COLO829 (cell line): ENCODE results near the gene PAX5.
"Not testable (repeated sequence)": the region's sequence is repeated elsewhere in the genome, so short reads cannot be mapped to it uniquely, and the experiment has no call there.

Experiments used
- DNase-seq: peaks from one replicate; pipeline ENCODE4 v3.0.0; 2012; ENCODE audit warnings: low spot score

PAX5 gene

DNA sequence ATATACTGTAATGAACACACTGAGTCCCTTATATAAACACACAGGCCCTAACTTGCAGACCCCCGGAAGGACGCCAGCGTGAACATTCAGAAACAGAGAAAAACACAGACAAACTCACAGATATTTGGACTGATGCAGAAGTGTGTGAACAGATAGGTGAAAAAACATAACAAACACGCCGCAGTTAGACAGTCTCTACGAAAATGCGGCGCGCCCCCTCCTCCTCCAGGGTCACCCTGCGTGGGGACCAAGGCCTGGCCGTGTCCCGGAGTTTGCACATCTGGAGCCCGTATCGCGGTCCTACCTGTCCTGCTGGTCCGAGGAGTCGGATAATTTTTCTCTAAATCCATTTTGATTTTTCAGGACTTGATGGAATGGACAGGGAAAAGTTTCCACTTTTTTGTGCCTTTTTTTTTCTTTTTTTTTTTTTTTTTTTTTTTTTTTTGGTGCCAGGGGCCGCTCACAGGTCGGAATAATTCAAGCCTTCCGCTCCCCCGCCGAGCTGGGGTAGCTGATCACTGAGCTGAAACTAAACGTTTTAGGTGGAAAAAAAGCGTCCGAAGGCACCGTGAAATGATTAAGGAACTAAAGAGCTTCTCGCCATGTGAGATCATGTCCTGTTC is at the start of gene PAX5:
TSS of gene PAX5 (minus strand) at position 587 of the 623 bp plus-strand sequence. CDS start at position 350, 237 bp downstream.
- no peak for DNase-seq

DNA sequence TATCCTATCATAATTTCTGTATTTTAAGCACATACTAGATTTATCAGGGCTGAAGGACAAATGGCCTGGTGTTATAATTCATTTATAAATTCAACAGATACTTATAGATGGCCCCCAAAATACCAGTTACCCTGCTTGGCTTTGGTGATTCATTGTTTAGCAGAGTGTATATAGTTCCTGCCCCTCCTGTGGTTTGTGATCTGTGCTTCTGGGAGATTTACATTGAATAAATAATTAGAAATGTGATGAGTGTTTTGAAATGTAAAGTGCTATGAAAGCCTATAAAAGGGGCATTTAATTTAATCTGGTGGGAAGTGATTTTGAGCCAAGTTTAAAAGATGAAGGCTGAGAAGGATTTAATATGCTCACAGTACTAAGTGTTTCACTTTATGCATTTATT is 49.6 kb upstream of the PAX5 start:
- DNase-seq: no peak

DNA sequence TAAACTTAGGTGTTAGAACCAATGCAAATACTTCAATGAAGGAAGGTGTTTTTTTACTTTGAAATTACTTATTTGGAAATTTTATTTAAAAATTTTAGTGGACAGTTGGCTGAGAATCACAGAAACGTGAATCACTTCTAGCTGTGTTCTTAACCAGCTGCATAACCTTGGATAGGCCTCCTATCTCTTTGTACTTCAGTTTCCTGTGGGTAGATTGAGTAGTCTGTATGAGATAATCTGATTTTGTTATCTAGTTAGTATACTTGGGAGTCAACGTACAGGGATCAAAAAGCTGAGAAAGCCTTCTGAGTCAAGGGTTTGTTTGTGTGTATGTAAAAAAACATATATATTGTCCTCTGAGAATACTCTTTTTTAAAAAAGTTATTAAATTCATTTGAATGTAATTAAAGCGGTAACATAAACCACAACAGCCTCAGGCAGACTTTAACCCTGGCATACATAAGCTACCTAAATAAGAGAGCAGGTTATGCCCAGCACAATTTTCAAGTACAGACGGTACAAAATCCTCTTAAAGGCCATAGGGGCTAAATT is 48.2 kb upstream of the PAX5 start:
- no peak for DNase-seq

DNA sequence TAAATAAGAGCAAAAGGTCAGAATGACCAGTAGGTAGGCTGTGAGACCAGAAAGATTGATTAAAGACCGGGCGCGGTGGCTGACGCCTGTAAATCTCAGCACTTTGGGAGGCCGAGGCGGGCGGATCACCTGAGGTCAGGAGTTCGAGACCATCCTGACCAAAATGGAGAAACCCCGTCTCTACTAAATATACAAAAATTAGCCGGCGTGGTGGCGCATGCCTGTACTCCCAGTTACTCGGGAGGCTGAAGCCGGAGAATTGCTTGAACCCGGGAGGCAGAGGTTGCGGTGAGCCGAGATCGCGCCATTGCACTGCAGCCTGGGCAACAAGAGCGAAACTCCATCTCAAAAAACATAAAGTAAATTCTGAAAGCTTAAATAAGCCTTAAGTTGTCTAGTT is 47.4 kb upstream of the PAX5 start:
- DNase-seq: not testable (repeated sequence)

DNA sequence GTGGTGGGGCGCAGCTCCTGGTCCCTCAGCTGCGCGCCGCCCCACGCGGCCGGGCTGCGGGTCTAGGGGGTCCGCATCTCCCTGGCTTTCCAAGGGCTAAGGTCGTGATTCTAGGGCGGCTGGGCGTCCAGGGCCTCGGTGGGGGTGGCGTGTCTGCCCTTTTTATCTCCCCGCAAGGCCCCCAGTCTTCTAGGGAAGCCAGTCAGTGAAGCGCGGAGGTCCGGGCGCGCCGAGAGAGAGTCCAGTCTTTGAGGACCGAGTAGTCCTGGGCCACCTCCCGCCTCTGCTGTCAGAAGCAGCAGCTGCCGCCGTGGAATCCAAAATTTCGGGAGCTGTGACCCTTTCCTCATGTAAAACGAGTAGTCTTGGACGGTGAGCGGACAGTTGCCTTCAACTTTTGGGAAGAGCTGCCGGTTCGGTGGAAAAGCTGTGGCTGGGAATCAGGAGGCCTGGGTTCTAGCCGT is 46.1 kb upstream of the PAX5 start:
- not testable (repeated sequence) for DNase-seq

DNA sequence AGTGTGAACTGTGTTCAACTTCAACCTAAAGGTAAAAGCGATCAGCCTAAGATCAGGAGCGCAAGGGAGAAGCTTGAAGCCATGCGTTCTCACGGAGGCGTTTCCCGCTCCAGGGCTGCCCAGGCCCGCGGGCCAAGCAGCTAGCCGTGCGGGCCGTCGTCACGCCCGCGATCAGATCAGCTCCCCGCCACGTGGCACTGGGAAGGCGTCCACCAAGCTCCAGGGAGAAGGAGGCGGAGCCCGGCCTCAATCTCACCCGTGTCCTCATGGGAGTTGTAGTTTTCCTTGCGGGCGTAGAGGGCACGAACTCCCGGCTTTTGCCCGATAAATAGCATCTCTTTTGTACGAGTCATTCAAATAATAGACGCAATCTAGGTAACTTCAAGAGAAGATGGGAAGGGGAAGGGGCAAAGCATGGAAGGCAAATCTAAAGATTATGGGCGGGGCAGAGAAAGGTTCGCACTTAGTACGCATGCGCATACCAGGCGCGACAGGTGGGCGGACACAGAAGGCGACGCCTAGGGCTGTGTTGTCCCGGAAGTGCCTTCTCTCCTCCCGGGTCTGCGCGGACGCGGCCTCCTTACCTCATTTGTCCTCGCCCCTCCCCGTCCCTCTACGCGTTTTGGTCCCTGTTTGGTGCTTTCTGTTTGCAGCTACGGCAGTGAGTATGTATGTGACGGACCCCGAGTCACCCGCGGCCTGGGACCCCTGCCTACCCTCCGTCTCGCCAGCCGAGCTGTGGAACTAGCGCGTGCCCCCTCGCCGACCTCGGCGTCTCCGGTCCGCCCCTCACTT is 45.5 kb upstream of the PAX5 start:
- DNase-seq: peak; percentile 94

DNA sequence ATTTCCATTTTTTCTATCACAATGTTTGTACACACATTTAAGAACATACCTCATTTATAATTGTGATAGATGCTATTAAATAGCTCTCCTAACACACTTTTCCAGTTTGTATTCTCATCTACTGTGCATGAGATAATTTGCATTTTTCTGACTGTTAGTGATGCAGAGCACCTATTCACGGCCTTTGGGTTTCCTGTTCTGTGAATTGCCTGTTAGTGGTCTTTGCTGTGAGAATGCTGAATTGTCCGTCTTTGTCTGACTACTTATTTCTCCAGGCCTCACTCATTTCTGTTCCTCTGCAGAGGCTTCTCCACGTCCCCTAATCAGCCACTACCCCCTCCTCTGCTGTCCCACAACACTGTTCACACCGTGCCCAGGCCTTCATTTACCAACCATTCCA is 40.7 kb upstream of the PAX5 start:
- not testable (repeated sequence) for DNase-seq

DNA sequence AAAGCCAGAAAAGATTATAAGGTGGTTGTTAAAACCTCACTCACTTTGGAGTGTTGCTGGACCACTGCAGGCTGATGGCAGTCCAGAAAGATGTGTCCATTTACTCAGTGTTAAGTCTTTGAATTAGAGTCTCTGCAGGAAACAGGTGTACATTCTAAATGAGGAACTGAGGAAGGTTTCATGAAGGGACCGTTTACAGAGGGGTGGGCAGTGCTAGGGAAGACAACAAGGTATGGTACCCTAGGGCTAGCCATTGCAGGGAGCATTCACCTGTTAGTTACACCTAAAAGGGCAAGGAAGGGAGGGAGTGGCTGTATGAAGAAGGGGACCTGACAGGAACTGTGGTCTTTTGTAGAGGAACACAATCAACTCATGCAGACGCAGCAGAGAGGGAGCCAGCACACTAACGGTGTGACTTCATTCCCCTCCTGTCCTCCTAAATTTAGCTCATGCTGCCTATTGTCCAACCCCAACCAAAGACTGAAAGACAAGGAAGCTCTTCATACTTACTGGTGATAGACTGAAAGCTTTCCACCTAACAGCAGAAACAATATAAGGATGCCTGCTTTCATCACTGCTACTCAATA is 32.2 kb upstream of the PAX5 start:
- DNase-seq: no peak

DNA sequence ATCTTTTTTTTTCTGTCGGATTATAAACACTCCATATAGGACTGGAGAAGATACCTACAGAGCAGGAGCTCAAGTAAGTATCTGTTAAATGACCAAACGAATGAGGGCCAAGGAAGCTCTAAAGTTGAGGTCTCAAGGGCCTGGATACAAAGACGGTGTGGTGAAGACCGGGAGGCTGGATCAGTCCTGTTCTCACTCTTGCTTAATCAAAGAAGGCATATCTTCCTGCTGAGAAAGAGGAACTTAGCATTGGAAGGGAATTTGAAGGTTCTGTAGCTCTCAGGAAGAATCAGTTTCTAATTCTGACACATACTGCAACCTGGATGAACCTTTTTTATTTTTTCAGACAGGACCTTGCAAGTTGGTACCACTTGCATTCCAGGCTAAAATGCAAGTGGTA is 28.3 kb upstream of the PAX5 start:
- DNase-seq: no peak

DNA sequence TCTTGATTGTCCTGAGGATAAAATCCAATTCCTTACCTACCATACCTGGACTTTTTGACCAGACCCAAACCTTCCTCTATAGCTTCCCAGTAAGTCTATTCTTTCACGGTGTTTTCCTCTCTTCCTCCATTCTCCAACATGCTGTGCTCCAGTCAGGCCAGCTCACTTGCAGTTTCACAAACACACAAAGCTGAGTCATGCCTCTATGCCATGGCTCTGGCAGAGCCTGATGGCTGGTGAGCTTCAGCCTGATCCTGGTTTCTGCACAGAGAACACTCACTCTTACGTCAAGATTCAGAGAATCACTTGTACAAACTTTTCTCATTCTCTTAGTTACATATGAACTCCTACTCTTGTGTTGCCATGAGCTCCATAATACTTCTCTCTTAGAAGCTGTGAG is 27.7 kb upstream of the PAX5 start:
- no peak for DNase-seq

DNA sequence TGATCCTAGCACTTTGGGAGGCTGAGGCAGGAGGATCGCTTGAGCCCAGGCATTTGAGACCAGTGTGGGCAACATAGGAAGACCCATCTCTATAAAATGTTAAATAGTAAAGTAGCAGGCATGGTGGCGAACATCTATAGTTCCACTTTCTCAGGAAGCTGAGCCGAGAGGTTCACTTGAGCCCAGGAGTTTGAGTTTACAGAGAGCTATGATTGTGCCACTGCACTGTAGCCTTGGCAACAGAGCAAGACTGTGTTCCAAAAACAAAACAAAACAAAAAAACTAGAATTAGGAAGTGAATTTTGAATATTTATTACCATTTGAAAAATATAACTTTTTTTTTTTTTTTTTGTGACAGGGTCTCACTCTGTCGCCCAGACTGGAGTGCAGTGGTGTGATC is 26.8 kb upstream of the PAX5 start:
- DNase-seq: no peak

DNA sequence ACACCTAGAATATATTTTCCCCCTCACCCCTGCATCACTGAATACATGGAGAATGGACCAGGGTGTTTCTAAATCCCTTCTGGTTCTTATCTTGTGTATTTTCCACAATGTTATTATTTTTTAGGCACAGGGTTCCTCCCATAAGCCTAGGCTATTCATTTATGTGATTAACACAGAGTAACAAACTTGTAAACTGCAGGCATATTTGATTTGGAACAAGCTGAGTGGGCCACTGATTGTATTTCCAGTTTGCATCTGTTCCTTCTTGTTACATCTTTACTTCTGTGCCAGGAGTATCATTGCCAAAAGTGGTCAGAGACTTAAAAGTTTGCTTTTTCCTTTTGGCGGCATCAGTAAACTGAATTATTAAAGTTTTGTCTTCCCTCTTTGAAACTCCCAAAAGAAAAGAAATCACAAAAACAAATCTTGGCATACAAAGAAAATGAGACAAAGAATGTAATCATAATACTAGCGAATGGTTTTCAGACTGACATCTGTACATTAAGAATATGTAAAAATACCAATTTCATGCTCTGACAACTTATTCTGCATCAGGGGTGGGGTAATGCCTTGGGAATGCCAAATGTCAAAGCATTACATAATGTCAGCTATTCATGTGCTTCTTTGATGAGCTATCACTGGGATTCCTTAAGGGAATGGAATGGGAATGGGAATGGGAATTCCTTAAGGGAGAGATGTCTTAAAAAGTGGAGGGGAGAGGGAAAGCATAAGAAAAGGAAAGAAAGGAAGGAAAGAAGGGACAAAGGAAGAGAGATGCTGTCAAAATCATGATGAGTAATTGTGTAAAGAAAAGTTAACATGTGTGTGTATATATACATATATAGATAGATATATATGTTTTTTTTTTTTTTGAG is 22.2 kb upstream of the PAX5 start:
- peak; percentile 31 for DNase-seq

DNA sequence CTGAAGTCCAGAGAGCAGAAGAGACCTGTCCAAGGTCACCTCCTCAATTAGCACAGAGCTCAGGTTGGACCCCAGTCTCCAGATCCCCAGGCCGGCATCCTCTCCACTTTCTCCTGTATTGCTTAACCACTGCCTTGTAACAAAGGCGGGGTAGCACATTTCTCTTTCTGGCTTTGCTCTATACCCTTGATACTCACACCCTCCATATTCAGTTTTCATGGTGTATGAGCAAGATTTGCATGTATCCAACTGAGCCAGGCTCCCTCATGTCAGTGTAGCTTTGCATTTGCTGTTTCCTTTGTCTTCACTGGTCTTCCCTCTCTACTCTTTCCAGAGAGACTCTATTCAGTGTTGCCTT is 20.3 kb upstream of the PAX5 start:
- DNase-seq: not testable (repeated sequence)

DNA sequence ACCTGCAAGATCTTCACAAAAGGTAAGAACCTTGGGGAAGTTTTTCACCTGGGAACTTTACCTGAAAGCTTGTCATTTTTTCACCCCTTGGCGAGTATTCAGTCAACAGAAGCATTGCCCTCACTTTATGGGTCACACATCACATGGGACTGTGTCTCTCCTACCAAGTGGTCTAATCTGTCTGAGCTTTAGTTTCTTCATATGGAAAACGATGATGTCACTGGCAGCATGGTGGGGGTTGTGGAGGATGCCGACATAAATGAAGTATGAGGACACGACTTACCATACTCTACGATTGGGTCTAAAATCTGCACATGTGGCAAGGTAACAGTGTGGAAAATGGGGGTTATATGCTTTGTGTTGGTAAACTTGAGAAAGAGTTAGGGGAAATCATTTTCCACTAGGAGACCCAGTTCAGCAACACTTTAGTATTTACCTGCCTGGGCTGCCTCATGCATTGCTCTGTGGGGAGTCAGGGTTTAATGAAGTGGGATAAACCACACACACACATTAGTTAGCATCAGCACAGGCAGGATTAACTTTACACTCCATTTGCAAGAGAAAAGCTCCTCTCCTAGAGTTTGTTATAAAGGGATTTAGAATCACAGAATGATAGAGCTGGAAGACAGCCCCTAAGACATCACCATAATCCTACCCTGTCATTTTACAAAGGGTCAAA is 19.8 kb upstream of the PAX5 start:
- no peak for DNase-seq

DNA sequence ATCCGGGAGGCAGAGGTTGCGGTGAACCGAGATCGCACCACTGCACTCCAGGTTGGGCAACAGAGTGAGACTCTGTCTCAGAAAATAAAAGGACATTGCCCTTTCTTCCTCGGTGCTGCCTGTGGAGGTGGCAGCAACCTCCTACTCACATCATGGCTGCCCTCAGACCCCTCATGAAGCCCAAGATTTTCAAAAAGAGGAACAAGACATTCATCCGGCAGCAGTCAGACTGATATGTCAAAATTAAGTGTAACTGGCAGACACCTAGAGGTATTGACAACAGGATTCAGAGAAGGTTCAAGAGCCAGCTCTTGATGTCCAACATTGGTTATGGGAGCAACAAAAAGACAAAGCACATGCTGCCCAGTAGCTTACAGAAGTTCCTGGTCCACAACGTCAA is 12.6 kb upstream of the PAX5 start:
- DNase-seq: no peak

DNA sequence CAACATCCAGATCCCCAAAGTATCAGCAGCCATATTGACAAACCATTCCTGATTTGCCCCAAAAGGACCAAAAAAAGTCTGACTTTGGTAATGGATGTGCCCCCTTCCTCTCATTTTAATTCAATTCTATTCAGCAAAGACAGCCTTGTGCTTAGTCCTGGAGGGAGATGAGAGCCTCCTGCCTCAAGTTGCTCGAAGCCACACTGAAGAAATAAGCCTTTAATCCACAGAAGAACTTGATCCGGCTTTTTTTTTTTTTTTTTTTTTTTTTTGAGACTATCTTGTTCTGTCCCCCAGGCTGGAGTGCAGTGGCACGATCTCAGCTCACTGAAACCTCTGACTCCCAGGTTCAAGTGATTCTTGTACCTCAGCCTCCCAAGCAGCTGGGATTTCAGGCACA is 8.4 kb upstream of the PAX5 start:
- DNase-seq: no peak

DNA sequence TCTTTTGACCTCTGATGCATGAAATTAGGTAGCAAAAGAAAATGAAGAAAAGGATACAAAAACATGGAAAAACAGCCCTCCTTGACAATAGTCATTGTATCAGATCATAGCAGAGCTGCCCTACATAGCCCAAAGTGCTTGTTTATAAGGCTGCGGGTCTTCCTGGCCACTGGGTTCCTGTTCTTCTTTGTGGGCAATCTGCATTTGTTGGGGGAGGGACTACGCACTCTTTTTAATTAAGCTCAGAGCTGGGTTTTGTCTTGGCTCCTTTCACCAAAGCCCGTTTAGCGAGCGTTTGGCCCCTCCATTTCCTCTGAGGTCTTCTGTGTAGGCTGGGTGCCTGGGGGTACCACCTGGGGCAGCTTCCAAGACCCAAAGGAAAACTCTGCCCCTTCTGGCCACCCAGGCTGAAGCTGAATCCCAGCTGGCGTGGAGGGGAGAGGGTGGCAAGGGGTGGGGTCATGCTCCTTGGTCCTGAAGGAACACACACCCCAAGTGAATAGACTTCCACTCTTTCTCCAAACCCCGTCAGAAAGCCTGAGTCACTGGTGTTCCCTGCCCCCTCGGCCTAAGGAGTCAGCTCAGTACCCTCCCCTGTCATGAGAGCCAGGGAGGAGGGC is 6.5 kb upstream of the PAX5 start:
- no peak for DNase-seq

DNA sequence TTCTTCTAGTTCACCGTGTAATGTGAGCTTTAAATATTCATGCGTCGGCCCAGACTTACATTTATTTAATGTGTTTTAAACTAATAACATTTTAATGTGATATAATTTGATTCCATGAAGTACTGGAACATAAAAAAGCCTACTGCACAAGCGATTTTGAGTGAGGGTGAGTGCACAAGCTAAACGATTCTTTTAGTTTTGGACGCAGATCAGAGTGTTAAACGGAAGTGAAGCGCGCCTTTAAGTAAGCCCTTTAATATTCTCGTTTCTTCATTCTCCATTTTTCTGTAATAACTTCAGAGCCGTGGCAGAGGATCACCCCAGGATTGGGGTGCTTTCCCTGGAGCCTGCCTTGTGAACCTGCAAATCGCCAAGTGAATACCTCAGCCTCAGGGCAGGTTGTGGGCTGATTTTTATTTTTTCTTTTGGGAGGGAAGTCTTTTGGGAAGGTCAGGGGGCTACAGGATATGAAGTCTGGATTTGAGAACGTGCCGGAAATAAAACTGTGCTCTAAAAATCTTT is 4.9 kb upstream of the PAX5 start:
- no peak for DNase-seq

DNA sequence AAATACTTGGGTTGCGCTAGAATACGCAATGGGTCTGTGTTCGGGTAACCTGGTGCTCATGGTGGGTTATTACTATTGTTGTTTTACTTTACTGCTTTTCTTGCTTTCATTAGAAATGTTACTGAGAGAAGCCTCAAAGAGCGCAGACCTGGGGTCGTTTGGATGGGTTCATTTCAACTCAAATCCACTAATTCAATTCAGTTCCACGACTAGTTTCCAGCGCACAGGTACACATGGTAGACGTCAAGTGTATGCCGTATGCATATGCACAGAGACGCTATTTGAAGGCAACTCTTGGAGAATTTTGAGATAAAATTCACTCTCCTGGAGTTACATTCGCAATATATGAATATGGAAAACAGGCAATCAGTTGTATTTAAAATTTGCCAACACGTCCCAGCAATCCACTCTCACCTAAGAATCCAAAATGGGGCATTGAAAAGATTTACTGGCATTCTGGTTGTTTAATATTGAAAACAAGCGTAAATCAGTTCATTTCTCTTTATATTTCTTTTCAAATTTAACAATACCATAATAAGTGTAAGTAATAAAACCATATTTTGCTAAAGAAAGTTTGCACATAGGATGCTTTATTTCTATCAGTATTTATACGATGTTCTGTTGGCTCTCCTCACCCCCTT is 4.4 kb upstream of the PAX5 start:
- no peak for DNase-seq
